HFFc6 (cell line): ENCODE measurements around the gene OCA2. TPM values are rescaled to one million over a fixed set of nuclear protein-coding genes. Genes with fewer than 3 reads are reported as not detected.

ENCODE experiments used
- DNase-seq: peaks from one replicate; pipeline ENCODE4 v3.0.0-alpha.2; 2018
- H3K27ac Mint-ChIP-seq: 2 replicates; pipeline ENCODE4 v1.8.0; 2020; ENCODE audit warnings: mild to moderate bottlenecking, mixed read lengths
- H3K27me3 Mint-ChIP-seq: 2 replicates; pipeline ENCODE4 v1.8.0; 2021; ENCODE audit warnings: mild to moderate bottlenecking, moderate library complexity, mixed read lengths; ENCODE audit not compliant: insufficient read depth
- H3K36me3 Mint-ChIP-seq: 2 replicates; pipeline ENCODE4 v1.8.0; 2021; ENCODE audit warnings: low read depth, mixed read lengths
- H3K4me1 Mint-ChIP-seq: 2 replicates; pipeline ENCODE4 v1.8.0; 2020; ENCODE audit warnings: low read depth, mixed read lengths
- H3K4me3 Mint-ChIP-seq: 2 replicates; pipeline ENCODE4 v1.8.0; 2020; ENCODE audit warnings: mild to moderate bottlenecking, moderate library complexity, mixed read lengths
- H3K9me3 Mint-ChIP-seq: 2 replicates; pipeline ENCODE4 v1.8.0; 2020; ENCODE audit warnings: mild to moderate bottlenecking, mixed read lengths
- total RNA-seq, 6 experiments: library from RNA; stranded (reverse); fragmentation: NEBNext Ultra II Directional; extraction: Animal tissue kit (Norgen Biotek cat#: 25700); gene quantifications; 2 replicates in 1 of 6; 3 replicates in 5 of 6; pipeline ENCODE4 v1.2.3, GENCODE V29; 2021
- TF ChIP-seq, protein P1 (sequence below): fragments of 200-600 bp; sonication (generic); IDR thresholded peaks from 2 replicates; pipeline ENCODE4 v1.5.0; 2021; ENCODE audit warnings: antibody characterized with exemption, mild to moderate bottlenecking

The OCA2 gene
- total RNA-seq, 6 experiments from 2014 or later, result not detected

- Mint-ChIP-seq H3K36me3 (peaks cover 7% of the 10 kb centered on the region; the same call in 1 of the 2 replicates), H3K9me3 (peaks cover 31% of the 10 kb centered on the region), H3K27me3 (peaks cover 4% of the 10 kb centered on the region), H3K27ac (no peak overlapping the region), H3K4me3 (no peak overlapping the region), H3K4me1 (peaks cover 7% of the 10 kb centered on the region; the same call in 1 of the 2 replicates)
- TF ChIP-seq, protein P1, sequence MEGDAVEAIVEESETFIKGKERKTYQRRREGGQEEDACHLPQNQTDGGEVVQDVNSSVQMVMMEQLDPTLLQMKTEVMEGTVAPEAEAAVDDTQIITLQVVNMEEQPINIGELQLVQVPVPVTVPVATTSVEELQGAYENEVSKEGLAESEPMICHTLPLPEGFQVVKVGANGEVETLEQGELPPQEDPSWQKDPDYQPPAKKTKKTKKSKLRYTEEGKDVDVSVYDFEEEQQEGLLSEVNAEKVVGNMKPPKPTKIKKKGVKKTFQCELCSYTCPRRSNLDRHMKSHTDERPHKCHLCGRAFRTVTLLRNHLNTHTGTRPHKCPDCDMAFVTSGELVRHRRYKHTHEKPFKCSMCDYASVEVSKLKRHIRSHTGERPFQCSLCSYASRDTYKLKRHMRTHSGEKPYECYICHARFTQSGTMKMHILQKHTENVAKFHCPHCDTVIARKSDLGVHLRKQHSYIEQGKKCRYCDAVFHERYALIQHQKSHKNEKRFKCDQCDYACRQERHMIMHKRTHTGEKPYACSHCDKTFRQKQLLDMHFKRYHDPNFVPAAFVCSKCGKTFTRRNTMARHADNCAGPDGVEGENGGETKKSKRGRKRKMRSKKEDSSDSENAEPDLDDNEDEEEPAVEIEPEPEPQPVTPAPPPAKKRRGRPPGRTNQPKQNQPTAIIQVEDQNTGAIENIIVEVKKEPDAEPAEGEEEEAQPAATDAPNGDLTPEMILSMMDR, result no peak
- DNase-seq, result no peak
Observed at GRCh38 chr15:27821273-27821672, 277.8 kb downstream of the OCA2 start.

GRCh38 chr15:27820722-27821121, 278.4 kb downstream of the OCA2 start:
- no peak overlapping the region for H3K4me3 Mint-ChIP-seq
- H3K4me1 Mint-ChIP-seq, result peaks cover 6% of the 10 kb centered on the region; the same call in 1 of the 2 replicates
- H3K36me3 Mint-ChIP-seq, result peaks cover 7% of the 10 kb centered on the region; the same call in 1 of the 2 replicates
- H3K27me3 Mint-ChIP-seq, result peaks cover 4% of the 10 kb centered on the region
- no peak overlapping the region for H3K27ac Mint-ChIP-seq
- H3K9me3 Mint-ChIP-seq, result peaks cover 32% of the 10 kb centered on the region
- TF ChIP-seq, protein P1, result no peak
- no peak for DNase-seq

- no peak for DNase-seq
- Mint-ChIP-seq H3K4me1 (peaks cover 6% of the 10 kb centered on the region; the same call in 1 of the 2 replicates), H3K27me3 (peaks cover 4% of the 10 kb centered on the region), H3K4me3 (no peak overlapping the region), H3K9me3 (peaks cover 32% of the 10 kb centered on the region), H3K27ac (no peak overlapping the region), H3K36me3 (peaks cover 7% of the 10 kb centered on the region; the same call in 1 of the 2 replicates)
- TF ChIP-seq, protein P1, result no peak
Observed at GRCh38 chr15:27820232-27820631, 278.9 kb downstream of the OCA2 start.

DNA sequence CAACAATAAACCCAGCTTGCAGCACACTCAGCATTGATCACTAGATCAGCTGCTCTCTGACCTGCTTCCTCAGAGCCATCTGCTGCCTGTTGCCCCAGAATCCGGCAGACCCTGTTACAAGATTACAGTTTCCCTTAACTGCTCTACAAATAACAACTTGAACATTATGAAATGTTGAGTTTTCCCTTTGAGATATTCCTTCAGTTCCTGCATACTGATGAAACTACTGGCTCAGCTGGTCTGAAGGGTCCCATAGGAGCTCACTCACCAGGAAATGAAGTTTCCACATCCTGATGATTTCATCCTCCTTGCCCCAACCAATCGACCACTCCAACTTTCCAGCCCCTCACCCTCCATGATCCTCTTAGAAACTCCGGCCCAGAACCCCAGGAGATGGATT, 281.9 kb downstream of the OCA2 start:
- H3K4me3 Mint-ChIP-seq, result no peak overlapping the region
- H3K4me1 Mint-ChIP-seq, result peaks cover 6% of the 10 kb centered on the region; the same call in 1 of the 2 replicates
- no peak for DNase-seq
- TF ChIP-seq, protein P1, result no peak
- peaks cover 4% of the 10 kb centered on the region for H3K27me3 Mint-ChIP-seq
- no peak overlapping the region for H3K27ac Mint-ChIP-seq
- peaks cover 7% of the 10 kb centered on the region; the same call in 1 of the 2 replicates for H3K36me3 Mint-ChIP-seq
- peaks cover 41% of the 10 kb centered on the region for H3K9me3 Mint-ChIP-seq

GRCh38 chr15:27816790-27817189, 282.3 kb downstream of the OCA2 start:
- H3K27me3 Mint-ChIP-seq, result peaks cover 4% of the 10 kb centered on the region
- TF ChIP-seq, protein P1, result no peak
- H3K4me1 Mint-ChIP-seq, result peaks cover 6% of the 10 kb centered on the region; the same call in 1 of the 2 replicates
- no peak for DNase-seq
- no peak overlapping the region for H3K4me3 Mint-ChIP-seq
- H3K27ac Mint-ChIP-seq, result no peak overlapping the region
- peaks cover 7% of the 10 kb centered on the region; the same call in 1 of the 2 replicates for H3K36me3 Mint-ChIP-seq
- H3K9me3 Mint-ChIP-seq, result peaks cover 41% of the 10 kb centered on the region
